GM21390 (cell line): ENCODE measurements around the gene SLC49A4.

ENCODE experiments used
- ATAC-seq: cut with Tn5 transposase; IDR thresholded peaks from one replicate; pipeline ENCODE4 v1.9.1; 2021; ENCODE audit not compliant: unreplicated experiment

SLC49A4 gene

GRCh38 chr3:122785231-122785630, 9.6 kb upstream of the SLC49A4 start:
- no peak for ATAC-seq

- ATAC-seq: no peak
Observed at GRCh38 chr3:122786066-122786465, 8.8 kb upstream of the SLC49A4 start.

- no peak for ATAC-seq
Observed at GRCh38 chr3:122787872-122788271, 7.0 kb upstream of the SLC49A4 start.

- ATAC-seq: no peak
Observed at GRCh38 chr3:122789585-122790273, 5.1 kb upstream of the SLC49A4 start.

- peak; percentile 54 for ATAC-seq
Observed at GRCh38 chr3:122793568-122794416, 1.1 kb upstream of the SLC49A4 start, which contains the start of gene HSPBAP1. Gene HSPBAP1, minus strand, starts transcription at chr3:122793831. Its CDS starts 151 bp downstream, at chr3:122793680.

GRCh38 chr3:122794483-122794778, 438 bp upstream of the SLC49A4 start:
- ATAC-seq: no peak

GRCh38 chr3:122795674-122796195, 866 bp downstream of the SLC49A4 start:
- no peak for ATAC-seq

- ATAC-seq: no peak
Observed at GRCh38 chr3:122797291-122797690, 2.4 kb downstream of the SLC49A4 start.

GRCh38 chr3:122799322-122799721, 4.5 kb downstream of the SLC49A4 start:
- ATAC-seq: no peak

- no peak for ATAC-seq
Observed at GRCh38 chr3:122800031-122800430, 5.2 kb downstream of the SLC49A4 start.

- no peak for ATAC-seq
Observed at GRCh38 chr3:122800706-122801237, 5.9 kb downstream of the SLC49A4 start.

- ATAC-seq: no peak
Observed at GRCh38 chr3:122802323-122802722, 7.5 kb downstream of the SLC49A4 start.

GRCh38 chr3:122803977-122804376, 9.1 kb downstream of the SLC49A4 start:
- ATAC-seq: no peak

GRCh38 chr3:122810734-122811133, 15.9 kb downstream of the SLC49A4 start:
- no peak for ATAC-seq

- ATAC-seq: no peak
Observed at GRCh38 chr3:122816587-122816986, 21.7 kb downstream of the SLC49A4 start.

GRCh38 chr3:122824465-122825381, 29.9 kb downstream of the SLC49A4 start:
- no peak for ATAC-seq

- no peak for ATAC-seq
Observed at GRCh38 chr3:122825460-122825859, 30.6 kb downstream of the SLC49A4 start.

- ATAC-seq: no peak
Observed at GRCh38 chr3:122826278-122826677, 31.4 kb downstream of the SLC49A4 start.

- no peak for ATAC-seq
Observed at GRCh38 chr3:122828281-122828680, 33.4 kb downstream of the SLC49A4 start.

GRCh38 chr3:122835590-122835989, 40.7 kb downstream of the SLC49A4 start:
- ATAC-seq: no peak

GRCh38 chr3:122843604-122844003, 48.7 kb downstream of the SLC49A4 start:
- ATAC-seq: no peak
